ENCODE results near the gene CCDC73. TPM values are rescaled to one million over a fixed set of nuclear protein-coding genes. Genes with fewer than 3 reads are reported as not detected.

Gene CCDC73
- total and polyA plus RNA-seq, 10 of the 15 experiments (the other 5 are each of a cell fraction or from before 2014, with no cell fraction given) = 0.05 to 0.57 (median 0.14) TPM

DNA sequence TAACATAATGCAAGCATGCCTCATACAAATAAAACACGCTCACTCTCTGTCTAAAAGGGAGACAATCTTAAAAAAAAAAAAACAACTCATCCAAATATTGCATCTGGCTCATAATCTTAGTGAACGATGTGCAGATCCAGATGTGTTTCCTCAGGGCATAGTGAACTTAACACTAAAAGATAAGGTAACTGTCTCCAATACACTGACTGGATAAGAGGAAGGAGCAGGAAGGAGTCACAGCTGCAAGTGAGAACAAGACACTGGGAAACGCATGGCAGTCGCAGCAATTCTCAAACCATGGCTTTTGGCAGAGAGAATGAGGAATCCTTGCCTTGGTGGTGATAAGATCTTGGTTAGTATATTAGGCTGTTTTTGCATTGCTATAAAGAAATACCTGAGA lies 220.0 kb downstream of the CCDC73 start (continued):
- TF ChIP-seq, protein P1, sequence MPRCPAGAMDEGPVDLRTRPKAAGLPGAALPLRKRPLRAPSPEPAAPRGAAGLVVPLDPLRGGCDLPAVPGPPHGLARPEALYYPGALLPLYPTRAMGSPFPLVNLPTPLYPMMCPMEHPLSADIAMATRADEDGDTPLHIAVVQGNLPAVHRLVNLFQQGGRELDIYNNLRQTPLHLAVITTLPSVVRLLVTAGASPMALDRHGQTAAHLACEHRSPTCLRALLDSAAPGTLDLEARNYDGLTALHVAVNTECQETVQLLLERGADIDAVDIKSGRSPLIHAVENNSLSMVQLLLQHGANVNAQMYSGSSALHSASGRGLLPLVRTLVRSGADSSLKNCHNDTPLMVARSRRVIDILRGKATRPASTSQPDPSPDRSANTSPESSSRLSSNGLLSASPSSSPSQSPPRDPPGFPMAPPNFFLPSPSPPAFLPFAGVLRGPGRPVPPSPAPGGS (IDR thresholded peaks at IDR 0.05; ENCODE audit: borderline replicate concordance, insufficient read depth, low read depth, low read length, poor library complexity, severe bottlenecking) = no peak

DNA sequence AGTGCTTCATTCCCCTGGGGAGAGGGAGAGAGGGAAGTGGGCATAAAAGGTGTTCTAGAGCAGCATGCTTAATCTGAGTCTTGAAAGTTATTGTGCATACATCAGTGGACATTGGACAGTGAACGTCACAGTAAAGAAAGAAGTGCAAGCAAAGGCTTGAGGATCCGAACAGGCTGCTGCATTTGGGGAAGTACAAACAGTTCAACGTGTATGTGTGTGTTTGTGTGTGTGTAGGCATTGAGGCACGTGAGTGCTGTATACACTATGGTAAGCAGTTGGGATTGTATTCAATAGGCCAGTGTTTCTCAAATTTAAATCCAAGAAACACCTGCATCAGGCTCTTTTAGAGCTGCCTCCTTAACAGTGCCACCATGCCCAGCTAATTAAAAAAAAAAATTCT lies 221.2 kb downstream of the CCDC73 start:
- Histone ChIP-seq H2AFZ (ENCODE audit: control insufficient read depth, low read depth, low read length) (no peak overlapping the region; the same call in 1 of the 2 replicates), H3K36me3 (ENCODE audit: control insufficient read depth in 2 of 2, insufficient read depth in 2 of 2, low read length in 1 of 2) (no peaks in the 10 kb centered on the region), H3K4me3 (no peak overlapping the region), H3K27ac (ENCODE audit: control insufficient read depth, insufficient read depth) (no peak overlapping the region), H3K4me2 (ENCODE audit: control insufficient read depth, insufficient read depth) (no peak overlapping the region), H3K9me3 (replicated peaks; ENCODE audit: control insufficient read depth, insufficient read depth, low read length) (no peaks in the 10 kb centered on the region), H3K4me1 (ENCODE audit: control insufficient read depth, insufficient read depth, low read length) (no peaks in the 10 kb centered on the region), H3K79me2 (ENCODE audit: control insufficient read depth, insufficient read depth, low read length) (no peaks in the 10 kb centered on the region), H3K27me3 (replicated peaks in 1 of 2; ENCODE audit: control insufficient read depth in 2 of 2, insufficient read depth in 2 of 2, low read length in 1 of 2) (no peaks in the 10 kb centered on the region), H4K20me1 (ENCODE audit: control insufficient read depth, insufficient read depth) (no peaks in the 10 kb centered on the region), H3K9ac (ENCODE audit: control insufficient read depth, insufficient read depth, low read length) (no peak overlapping the region)
- no TSS peak for BruUV-seq (replicated peaks)
- 8% methylated on average over 4 of the region's 4 CpGs for WGBS (ENCODE audit: insufficient coverage, insufficient replicate concordance, low lambda C conversion rate, missing lambda C conversion rate)
- TF ChIP-seq BHLHE40 (IDR thresholded peaks at IDR 0.05; ENCODE audit: borderline replicate concordance in 1 of 2, low read depth in 2 of 2, low read length in 1 of 2) = peak; percentile 84 to 94
- no peak for TF ChIP-seq MYC (IDR thresholded peaks at IDR 0.05; ENCODE audit: insufficient read depth, insufficient read length, insufficient replicate concordance, low read length, severe bottlenecking)
- in situ Hi-C loops (cut with MboI) = no loop called here
- RAD21 ChIA-PET (ENCODE audit: unreplicated experiment) = no interaction called here
- SMC1A ChIA-PET (ENCODE audit: uncharacterized antibody, unreplicated experiment) = no interaction called here
- ATAC-seq (peak; percentile 52), FAIRE-seq (no peak), DNase-seq (ENCODE audit: low read depth, low spot score) (no peak)
- POLR2A ChIA-PET = no interaction called here
- intact Hi-C loops (cut with micrococcal nuclease; ENCODE audit: unreplicated experiment) = no loop called here
- CTCF ChIA-PET = no interaction called here

DNA sequence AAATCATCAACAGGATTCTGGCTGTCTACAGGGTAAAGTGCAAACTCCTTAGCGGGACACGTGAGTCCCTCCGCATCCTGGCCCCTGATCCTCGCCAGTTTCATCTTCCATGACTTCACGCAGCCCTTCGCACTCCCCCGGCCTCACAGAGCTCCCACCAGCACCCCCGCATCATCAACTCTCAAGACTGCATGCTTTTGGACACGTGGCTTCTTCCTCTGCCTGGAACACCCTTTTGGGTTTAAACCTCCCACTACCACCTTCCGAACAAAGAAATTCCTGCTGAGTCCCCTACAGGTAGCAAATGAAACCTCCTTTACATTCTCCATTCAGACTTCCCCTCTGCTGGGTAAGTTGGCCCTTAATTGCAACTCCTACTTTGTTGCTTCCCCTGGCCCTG lies 223.4 kb downstream of the CCDC73 start:
- Histone ChIP-seq H3K27me3 (replicated peaks in 1 of 2; ENCODE audit: control insufficient read depth in 2 of 2, insufficient read depth in 2 of 2, low read length in 1 of 2) (no peaks in the 10 kb centered on the region), H3K4me1 (ENCODE audit: control insufficient read depth, insufficient read depth, low read length) (no peaks in the 10 kb centered on the region), H3K9me3 (replicated peaks; ENCODE audit: control insufficient read depth, insufficient read depth, low read length) (no peaks in the 10 kb centered on the region), H3K79me2 (ENCODE audit: control insufficient read depth, insufficient read depth, low read length) (no peaks in the 10 kb centered on the region), H3K27ac (ENCODE audit: control insufficient read depth, insufficient read depth) (no peak overlapping the region), H3K9ac (ENCODE audit: control insufficient read depth, insufficient read depth, low read length) (no peak overlapping the region), H4K20me1 (ENCODE audit: control insufficient read depth, insufficient read depth) (no peaks in the 10 kb centered on the region), H3K4me3 (no peak overlapping the region), H3K4me2 (ENCODE audit: control insufficient read depth, insufficient read depth) (no peak overlapping the region), H3K36me3 (ENCODE audit: control insufficient read depth in 2 of 2, insufficient read depth in 2 of 2, low read length in 1 of 2) (no peaks in the 10 kb centered on the region), H2AFZ (ENCODE audit: control insufficient read depth, low read depth, low read length) (no peak overlapping the region)
- FAIRE-seq (no peak), ATAC-seq (no peak), DNase-seq (ENCODE audit: low read depth, low spot score) (no peak)
- BruUV-seq (replicated peaks) = no TSS peak
- in situ Hi-C loops (cut with MboI) = no loop called here
- 69% methylated on average over 10 of the region's 10 CpGs for WGBS (ENCODE audit: insufficient coverage, insufficient replicate concordance, low lambda C conversion rate, missing lambda C conversion rate)
- no peak for TF ChIP-seq CBFB (IDR thresholded peaks at IDR 0.05; ENCODE audit: low read depth)
- no peak for TF ChIP-seq ZNF622 (IDR thresholded peaks at IDR 0.05)
- no peak for TF ChIP-seq POLR2AphosphoS2 (IDR thresholded peaks at IDR 0.05; ENCODE audit: low read depth, low read length)
- ChIA-PET CTCF (no interaction called here), POLR2A (no interaction called here), RAD21 (ENCODE audit: unreplicated experiment) (no interaction called here), SMC1A (ENCODE audit: uncharacterized antibody, unreplicated experiment) (no interaction called here)
- intact Hi-C loops (cut with micrococcal nuclease; ENCODE audit: unreplicated experiment) = no loop called here

Measured in GM12878 (cell line).